IPS-15b (cell line): Measurements from ENCODE around the gene HIVEP3.

ENCODE experiments used
- H3K27me3 ChIP-seq: one replicate; pipeline ENCODE4 v1.6.1; 2013; ENCODE audit warnings: low read length; ENCODE audit not compliant: control insufficient read depth, insufficient read depth
- H3K36me3 ChIP-seq: one replicate; pipeline ENCODE4 v1.6.1; 2013; ENCODE audit warnings: low read length; ENCODE audit not compliant: control insufficient read depth, insufficient read depth
- H3K4me1 ChIP-seq: one replicate; pipeline ENCODE4 v1.6.1; 2013; ENCODE audit warnings: mild to moderate bottlenecking, low read length; ENCODE audit not compliant: control insufficient read depth, insufficient read depth
- H3K4me3 ChIP-seq: one replicate; pipeline ENCODE4 v1.5.1; 2013; ENCODE audit warnings: low read depth, low read length
- H3K9ac ChIP-seq: one replicate; pipeline ENCODE4 v1.6.1; 2013; ENCODE audit warnings: low read depth, mild to moderate bottlenecking, low read length
- H3K9me3 ChIP-seq: one replicate; pipeline ENCODE4 v1.6.1; 2013; ENCODE audit warnings: mild to moderate bottlenecking, low read length; ENCODE audit not compliant: control insufficient read depth, insufficient read depth

The HIVEP3 gene

GRCh38 chr1:41528726-41529605, 389.8 kb downstream of the HIVEP3 start:
- no peaks in the 10 kb centered on the region for H3K36me3 ChIP-seq
- H3K4me3 ChIP-seq = no peak overlapping the region
- no peak overlapping the region for H3K9ac ChIP-seq
- no peaks in the 10 kb centered on the region for H3K27me3 ChIP-seq
- no peaks in the 10 kb centered on the region for H3K9me3 ChIP-seq
- H3K4me1 ChIP-seq = no peaks in the 10 kb centered on the region

GRCh38 chr1:41528106-41528505, 390.6 kb downstream of the HIVEP3 start:
- H3K9ac ChIP-seq = no peak overlapping the region
- H3K27me3 ChIP-seq = no peaks in the 10 kb centered on the region
- H3K9me3 ChIP-seq = no peaks in the 10 kb centered on the region
- no peaks in the 10 kb centered on the region for H3K4me1 ChIP-seq
- no peaks in the 10 kb centered on the region for H3K36me3 ChIP-seq
- no peak overlapping the region for H3K4me3 ChIP-seq

DNA sequence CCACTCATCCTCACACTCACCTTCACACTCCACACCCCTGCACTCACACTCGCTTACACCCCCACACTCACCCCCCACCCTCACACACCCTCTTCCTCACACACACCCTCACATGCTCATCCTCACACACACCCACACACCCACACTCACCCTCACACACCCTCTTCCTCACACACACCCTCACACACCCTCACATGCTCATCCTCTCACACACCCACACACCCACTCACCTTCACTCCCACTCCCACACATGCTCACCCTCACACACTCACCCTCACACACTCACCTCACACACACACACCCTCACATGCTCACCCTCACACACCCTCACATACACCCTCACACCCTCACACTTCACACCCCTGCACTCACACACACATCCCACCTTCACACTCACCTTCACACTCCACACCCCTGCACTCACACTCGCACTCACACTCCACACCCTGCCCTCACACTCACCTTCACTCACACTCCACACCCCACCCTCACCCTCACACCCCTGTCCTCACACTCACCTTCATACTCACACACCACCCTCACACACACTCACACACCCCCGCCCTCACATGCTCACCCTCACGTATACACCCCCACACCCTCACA, 391.7 kb downstream of the HIVEP3 start:
- no peak overlapping the region for H3K9ac ChIP-seq
- H3K36me3 ChIP-seq = no peaks in the 10 kb centered on the region
- no peak overlapping the region for H3K4me3 ChIP-seq
- H3K9me3 ChIP-seq = no peaks in the 10 kb centered on the region
- no peaks in the 10 kb centered on the region for H3K27me3 ChIP-seq
- no peaks in the 10 kb centered on the region for H3K4me1 ChIP-seq

DNA sequence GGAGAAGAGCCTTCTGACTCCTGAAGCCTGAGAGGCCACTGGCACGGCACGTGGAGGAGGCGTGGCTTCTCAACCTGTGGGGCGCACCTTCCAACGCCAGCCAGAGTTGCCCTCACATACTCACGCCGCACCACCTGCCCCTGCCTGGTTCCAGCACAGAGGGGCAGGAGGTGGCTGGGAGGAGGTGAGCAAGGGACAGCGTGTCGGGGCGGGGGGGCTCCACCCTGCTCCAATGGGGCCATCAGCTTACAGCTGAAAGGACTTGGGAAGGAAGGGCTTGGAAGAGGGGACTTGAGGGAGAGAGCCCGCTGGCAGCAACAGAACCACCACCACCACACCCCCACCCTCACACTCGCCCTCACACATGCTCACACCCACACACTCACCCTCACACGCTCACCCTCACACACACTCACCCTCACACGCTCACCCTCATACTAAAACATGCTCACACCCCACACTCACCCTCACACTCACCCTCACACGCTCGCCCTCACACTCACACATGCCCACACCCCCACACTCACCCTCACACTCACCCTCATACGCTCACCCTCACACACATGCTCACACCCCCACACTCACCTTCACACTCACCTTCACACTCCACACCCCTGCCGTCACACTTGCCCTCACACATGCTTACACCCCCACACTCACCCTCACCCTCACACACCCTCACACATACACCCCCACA, 392.7 kb downstream of the HIVEP3 start:
- H3K9ac ChIP-seq = no peak overlapping the region
- no peaks in the 10 kb centered on the region for H3K36me3 ChIP-seq
- no peaks in the 10 kb centered on the region for H3K4me1 ChIP-seq
- no peak overlapping the region for H3K4me3 ChIP-seq
- no peaks in the 10 kb centered on the region for H3K27me3 ChIP-seq
- no peaks in the 10 kb centered on the region for H3K9me3 ChIP-seq

GRCh38 chr1:41524676-41525675, 393.7 kb downstream of the HIVEP3 start:
- Histone ChIP-seq H3K27me3 (no peaks in the 10 kb centered on the region), H3K9me3 (no peaks in the 10 kb centered on the region), H3K4me1 (no peaks in the 10 kb centered on the region), H3K9ac (no peak overlapping the region), H3K4me3 (no peak overlapping the region), H3K36me3 (no peaks in the 10 kb centered on the region)

GRCh38 chr1:41523949-41524675, 394.6 kb downstream of the HIVEP3 start:
- Histone ChIP-seq H3K9me3 (no peaks in the 10 kb centered on the region), H3K36me3 (no peaks in the 10 kb centered on the region), H3K4me3 (no peak overlapping the region)

GRCh38 chr1:41523071-41523470, 395.7 kb downstream of the HIVEP3 start:
- H3K4me1 ChIP-seq = no peaks in the 10 kb centered on the region
- H3K4me3 ChIP-seq = no peak overlapping the region
- H3K9me3 ChIP-seq = no peaks in the 10 kb centered on the region
- no peaks in the 10 kb centered on the region for H3K27me3 ChIP-seq
- no peaks in the 10 kb centered on the region for H3K36me3 ChIP-seq
- H3K9ac ChIP-seq = no peak overlapping the region

More at GRCh38 chr1:41523949-41524675, 394.6 kb downstream of the HIVEP3 start:
- H3K4me1 ChIP-seq = no peaks in the 10 kb centered on the region
- H3K27me3 ChIP-seq = no peaks in the 10 kb centered on the region
- H3K9ac ChIP-seq = no peak overlapping the region

DNA sequence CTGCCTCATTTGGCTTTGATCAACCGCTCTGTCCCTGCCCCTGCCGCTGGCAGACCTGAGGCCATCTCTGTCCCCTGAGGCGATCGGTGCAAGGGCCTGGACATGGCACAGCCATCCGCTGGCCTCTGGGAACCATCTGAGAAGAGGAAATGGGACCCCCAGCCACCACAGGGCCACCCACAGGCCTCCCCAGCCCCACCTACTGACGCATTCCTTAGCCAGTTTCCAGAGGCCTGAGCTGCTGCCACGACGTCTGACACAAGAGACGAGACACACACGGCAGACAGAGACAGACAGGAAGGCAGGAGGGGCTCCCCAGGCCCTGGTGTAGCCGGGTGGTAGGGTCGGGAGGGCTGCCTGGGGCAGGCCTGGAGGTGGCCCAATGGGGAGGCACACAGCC, 397.0 kb downstream of the HIVEP3 start:
- H3K36me3 ChIP-seq = no peaks in the 10 kb centered on the region
- peaks cover 6% of the 10 kb centered on the region for H3K27me3 ChIP-seq
- H3K9me3 ChIP-seq = no peaks in the 10 kb centered on the region
- no peak overlapping the region for H3K4me3 ChIP-seq
- H3K9ac ChIP-seq = no peak overlapping the region
- no peaks in the 10 kb centered on the region for H3K4me1 ChIP-seq

DNA sequence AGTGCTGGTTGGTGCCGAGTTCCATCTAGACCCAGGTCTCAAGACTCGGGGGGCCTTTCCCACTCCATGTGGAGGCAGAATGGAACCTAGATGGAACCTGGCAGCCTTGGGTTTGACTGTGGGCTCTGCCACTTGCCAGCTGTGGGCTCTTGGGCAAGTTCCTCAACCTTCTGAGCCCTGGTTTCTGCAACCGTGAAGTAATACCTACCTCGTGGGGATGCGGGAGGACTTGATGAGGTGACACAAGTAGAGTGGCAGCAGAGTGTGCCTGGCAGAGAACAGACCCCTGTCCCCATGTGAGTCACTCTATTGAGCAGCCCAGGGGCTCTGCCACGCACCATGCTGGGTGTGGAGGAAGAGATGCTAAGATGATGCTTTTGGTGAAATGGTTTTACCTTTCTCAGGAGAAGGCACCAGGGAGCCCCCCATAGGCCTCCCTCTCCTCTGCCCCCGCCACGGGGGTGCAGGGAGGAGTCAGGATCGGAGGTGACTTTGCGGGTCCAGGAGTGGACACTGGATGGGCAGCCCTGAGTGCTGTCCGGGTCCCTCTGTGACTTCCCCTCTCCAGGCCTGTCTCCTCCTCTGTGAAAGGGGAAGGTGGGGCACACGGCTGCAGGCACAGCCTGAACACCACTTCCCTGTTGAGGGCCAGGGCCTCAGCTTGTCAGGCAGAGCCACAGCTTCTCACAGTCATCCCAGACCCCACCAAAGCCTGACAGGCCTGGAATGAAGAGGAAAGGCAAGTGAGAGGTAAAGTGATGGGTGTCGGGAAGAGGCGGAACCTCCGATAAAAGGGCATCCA, 397.6 kb downstream of the HIVEP3 start:
- no peak overlapping the region for H3K4me3 ChIP-seq
- no peaks in the 10 kb centered on the region for H3K36me3 ChIP-seq
- H3K27me3 ChIP-seq = peaks cover 8% of the 10 kb centered on the region
- no peaks in the 10 kb centered on the region for H3K4me1 ChIP-seq
- no peak overlapping the region for H3K9ac ChIP-seq
- H3K9me3 ChIP-seq = no peaks in the 10 kb centered on the region

- no peaks in the 10 kb centered on the region for H3K9me3 ChIP-seq
- peaks cover 8% of the 10 kb centered on the region for H3K27me3 ChIP-seq
- no peak overlapping the region for H3K9ac ChIP-seq
- peaks cover 9% of the 10 kb centered on the region for H3K4me1 ChIP-seq
- no peaks in the 10 kb centered on the region for H3K36me3 ChIP-seq
- no peak overlapping the region for H3K4me3 ChIP-seq
Measured at GRCh38 chr1:41519667-41520066, 399.1 kb downstream of the HIVEP3 start.
